Stomach (tissue), 9 donors: ENCODE data around the gene MERTK. TPM values are rescaled to one million over a fixed set of nuclear protein-coding genes. Genes with fewer than 3 reads are reported as not detected.
A peak's percentile ranks its signal among the peaks of the same experiment; 100 is the strongest.

Experiments
- DNase-seq, 2 donors: peaks; one replicate each; pipeline versions ENCODE4 v3.0.0 to v3.0.0-alpha.2; 2013 to 2019
- H3K27ac ChIP-seq, 5 donors: fragments of 200-600 bp in 4 of 5; sonication (generic) in 4 of 5; one replicate each; pipeline ENCODE4 v1.5.1; 2013 to 2019; ENCODE audit warnings: mild to moderate bottlenecking in 1 of 5, moderate library complexity in 1 of 5
- H3K27me3 ChIP-seq, 3 donors: fragments of 200-600 bp; sonication (generic); one replicate each; pipeline ENCODE4 v1.5.1; 2017 to 2019; ENCODE audit warnings: mixed run types in 1 of 3
- H3K36me3 ChIP-seq, 4 donors: fragments of 200-600 bp; sonication (generic); 1 replicate in 3 of 4; 2 replicates in 1 of 4; pipeline ENCODE4 v1.5.1; 2016 to 2019
- H3K4me1 ChIP-seq, 4 donors: fragments of 200-600 bp; sonication (generic); one replicate each; pipeline ENCODE4 v1.5.1; 2016 to 2019
- H3K4me3 ChIP-seq, 4 donors: fragments of 200-600 bp; sonication (generic) in 3 of 4; one replicate each; pipeline ENCODE4 v1.5.1; 2016 to 2019; ENCODE audit warnings: mild to moderate bottlenecking in 1 of 4
- H3K9me3 ChIP-seq, 4 donors: fragments of 200-600 bp; sonication (generic); one replicate each; pipeline ENCODE4 v1.5.1; 2016 to 2019
- EP300 ChIP-seq: sonication (generic); formaldehyde crosslinking; IDR thresholded peaks from one replicate; pipeline ENCODE4 v1.6.1; 2017; ENCODE audit warnings: antibody characterized with exemption
- POLR2A ChIP-seq, 4 donors: fragments of 450-650 bp; IDR thresholded peaks; one replicate each; pipeline ENCODE4 v1.6.1; 2016; ENCODE audit warnings: antibody characterized with exemption in 4 of 4, control low read depth in 2 of 4, mild to moderate bottlenecking in 1 of 4, moderate library complexity in 1 of 4
- POLR2AphosphoS5 ChIP-seq, 3 donors: sonication (generic); formaldehyde crosslinking; IDR thresholded peaks; one replicate each; pipeline ENCODE4 v1.6.1; 2016; ENCODE audit warnings: antibody characterized with exemption in 3 of 3
- WGBS, 5 donors: extraction: QIAGEN DNeasy Blood & Tissue Kit in 3 of 5; methylation state at CpG; one replicate each; pipeline versions ENCODE4 v1.1.5 to v1.1.7; 2013 to 2018; 5-methylcytosine and 5-hydroxymethylcytosine counted together
- intact Hi-C: fragments of 100-400 bp; cut with DNase I; formaldehyde crosslinking; loops from one replicate; pipeline ENCODE4 v1.15.1; 2023; ENCODE audit warnings: low total_unique reads
- polyA plus RNA-seq, 3 donors: library from polyadenylated mRNA; stranded (reverse); fragments of 200-250 nt; gene quantifications; one replicate each; pipeline ENCODE4 v1.2.3, GENCODE V29; 2013
- total RNA-seq, 5 donors: library from RNA; depleted of rRNA; stranded (reverse); fragments of >200 nt; gene quantifications; one replicate each; pipeline versions ENCODE4 v1.1.0 to v1.2.3, GENCODE V29; 2014 to 2016
- TF ChIP-seq, protein P1 (sequence below), 7 experiments: fragments of 450-650 bp in 4 of 7; fragments of 200-600 bp in 3 of 7; sonication (generic) in 3 of 7; IDR thresholded peaks; one replicate each; pipeline ENCODE4 v1.5.1; 2016 to 2019; ENCODE audit warnings: antibody characterized with exemption in 7 of 7, control low read depth in 2 of 7, mild to moderate bottlenecking in 1 of 7
- donor health status: healthy with polysubstance abuse.
- donor health status: Bipolar disorder and iron deficiency.
- donor health status: healthy.

MERTK gene
- total and polyA plus RNA-seq, 8 donors, result 3.9 to 21.8 (median 10.0) TPM

DNA sequence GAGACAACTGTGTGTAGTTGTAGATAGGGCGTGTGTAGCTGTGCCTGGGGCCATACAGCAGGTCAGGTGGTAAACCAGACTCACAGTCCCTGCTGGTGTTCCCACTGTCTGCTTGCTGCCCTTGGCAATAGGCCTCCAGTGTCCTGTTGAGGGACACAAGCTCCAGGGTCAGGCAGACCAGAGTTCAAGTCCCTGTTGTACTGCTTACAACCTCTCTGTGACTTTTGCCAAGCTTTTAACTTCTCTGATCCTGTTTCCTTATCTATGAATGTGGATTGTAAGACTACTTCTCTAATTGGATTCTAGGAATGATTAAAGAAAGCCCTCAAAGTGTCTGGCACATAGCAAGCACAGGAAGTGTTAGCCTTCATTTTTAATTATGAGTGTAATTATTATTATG is 68.6 kb downstream of the MERTK start:
- 78 to 90% (median 82%) methylated on average over 1 of the region's 1 CpG for WGBS, 5 donors
- Histone ChIP-seq H3K4me1 (no peaks in the 10 kb centered on the region), H3K27me3 (no peaks in the 10 kb centered on the region), H3K9me3 (no peaks in the 10 kb centered on the region), H3K36me3 (peaks cover 0 to 31% (median 24%) of the 10 kb centered on the region in 4 donors), H3K4me3 (no peak overlapping the region), H3K27ac (no peak overlapping the region)
- intact Hi-C loops, result no loop called here
- DNase-seq, result no peak
- TF ChIP-seq, protein P1, sequence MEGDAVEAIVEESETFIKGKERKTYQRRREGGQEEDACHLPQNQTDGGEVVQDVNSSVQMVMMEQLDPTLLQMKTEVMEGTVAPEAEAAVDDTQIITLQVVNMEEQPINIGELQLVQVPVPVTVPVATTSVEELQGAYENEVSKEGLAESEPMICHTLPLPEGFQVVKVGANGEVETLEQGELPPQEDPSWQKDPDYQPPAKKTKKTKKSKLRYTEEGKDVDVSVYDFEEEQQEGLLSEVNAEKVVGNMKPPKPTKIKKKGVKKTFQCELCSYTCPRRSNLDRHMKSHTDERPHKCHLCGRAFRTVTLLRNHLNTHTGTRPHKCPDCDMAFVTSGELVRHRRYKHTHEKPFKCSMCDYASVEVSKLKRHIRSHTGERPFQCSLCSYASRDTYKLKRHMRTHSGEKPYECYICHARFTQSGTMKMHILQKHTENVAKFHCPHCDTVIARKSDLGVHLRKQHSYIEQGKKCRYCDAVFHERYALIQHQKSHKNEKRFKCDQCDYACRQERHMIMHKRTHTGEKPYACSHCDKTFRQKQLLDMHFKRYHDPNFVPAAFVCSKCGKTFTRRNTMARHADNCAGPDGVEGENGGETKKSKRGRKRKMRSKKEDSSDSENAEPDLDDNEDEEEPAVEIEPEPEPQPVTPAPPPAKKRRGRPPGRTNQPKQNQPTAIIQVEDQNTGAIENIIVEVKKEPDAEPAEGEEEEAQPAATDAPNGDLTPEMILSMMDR (IDR thresholded peaks at IDR 0.05), result no peak
- TF ChIP-seq EP300 (no peak), POLR2AphosphoS5 (IDR thresholded peaks at IDR 0.05) (no peak), POLR2A (IDR thresholded peaks at IDR 0.05) (no peak)

DNA sequence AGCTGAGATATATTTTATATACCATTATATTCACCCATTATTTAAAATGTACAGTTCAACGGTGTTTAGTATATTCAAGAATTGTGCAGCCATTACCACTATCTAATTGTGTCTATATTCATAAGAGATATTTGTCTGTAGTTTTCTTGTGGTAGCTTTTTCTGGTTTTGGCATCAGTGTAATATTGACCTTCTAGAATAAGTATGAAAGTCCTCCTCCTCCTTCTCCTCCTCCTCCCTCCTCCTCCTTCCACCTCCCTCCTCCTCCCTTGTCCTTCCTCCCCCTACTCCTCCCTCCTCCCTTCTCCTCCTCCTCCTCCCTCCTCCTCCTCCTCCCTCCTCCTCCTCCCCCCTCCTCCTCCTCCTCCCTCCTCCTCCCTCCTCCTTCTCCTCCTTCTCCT is 72.0 kb downstream of the MERTK start:
- Histone ChIP-seq H3K36me3 (peaks cover 0 to 38% (median 26%) of the 10 kb centered on the region in 4 donors), H3K9me3 (no peaks in the 10 kb centered on the region), H3K4me3 (no peak overlapping the region), H3K4me1 (peaks cover 5 to 28% (median 13%) of the 10 kb centered on the region in 4 donors), H3K27me3 (no peaks in the 10 kb centered on the region), H3K27ac (no peak overlapping the region)
- no peak for TF ChIP-seq POLR2AphosphoS5 (IDR thresholded peaks at IDR 0.05)
- TF ChIP-seq, protein P1 (IDR thresholded peaks at IDR 0.05), result no peak
- TF ChIP-seq POLR2A (IDR thresholded peaks at IDR 0.05), result no peak
- TF ChIP-seq EP300, result no peak
- 69 to 89% (median 83%) methylated on average over 1 of the region's 1 CpG for WGBS, 5 donors
- intact Hi-C loops, result no loop called here
- DNase-seq, result no peak

DNA sequence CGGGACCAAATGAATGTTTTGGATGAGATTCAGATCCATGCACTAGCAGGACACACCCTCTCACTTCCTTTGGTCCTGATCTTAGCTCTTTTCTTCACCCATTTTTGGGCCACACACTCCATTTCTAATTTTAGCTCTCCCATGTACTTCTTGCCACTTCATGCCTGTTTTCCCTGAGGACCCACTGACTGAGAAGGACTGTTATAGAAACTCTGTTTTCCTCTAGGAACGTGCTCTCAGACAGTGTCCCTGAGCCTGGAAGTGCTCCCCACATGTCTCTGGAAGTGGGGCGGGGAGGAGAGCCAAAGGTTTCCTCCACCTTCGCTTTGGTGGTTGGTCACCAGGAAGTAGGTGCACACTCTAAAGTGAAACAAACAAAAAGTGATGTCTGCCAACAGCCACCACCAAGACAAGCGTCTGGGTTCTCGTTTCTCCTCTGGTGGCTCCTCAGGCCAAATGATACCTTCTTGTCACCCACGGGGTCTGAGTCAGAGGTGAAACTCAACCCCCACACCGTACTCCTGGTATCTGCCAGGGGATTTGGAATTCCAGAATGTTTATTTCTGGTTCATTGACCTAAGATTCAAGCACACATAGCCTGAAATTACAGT is 74.7 kb downstream of the MERTK start:
- Histone ChIP-seq H3K9me3 (no peaks in the 10 kb centered on the region), H3K4me1 (peaks cover 5 to 31% (median 13%) of the 10 kb centered on the region in 4 donors), H3K36me3 (peaks cover 5 to 50% (median 31%) of the 10 kb centered on the region in 4 donors), H3K27ac (peak overlapping the region in 4 of 5 donors; percentile 33 to 66 (median 58)), H3K4me3 (no peak overlapping the region), H3K27me3 (no peaks in the 10 kb centered on the region)
- intact Hi-C loops, result no loop called here
- 21 to 42% (median 30%) methylated on average over 7 to 8 of the region's 8 CpGs for WGBS, 5 donors
- DNase-seq, result peak; percentile 14 to 34
- no peak for TF ChIP-seq POLR2AphosphoS5 (IDR thresholded peaks at IDR 0.05)
- no peak for TF ChIP-seq POLR2A (IDR thresholded peaks at IDR 0.05)
- no peak for TF ChIP-seq EP300

DNA sequence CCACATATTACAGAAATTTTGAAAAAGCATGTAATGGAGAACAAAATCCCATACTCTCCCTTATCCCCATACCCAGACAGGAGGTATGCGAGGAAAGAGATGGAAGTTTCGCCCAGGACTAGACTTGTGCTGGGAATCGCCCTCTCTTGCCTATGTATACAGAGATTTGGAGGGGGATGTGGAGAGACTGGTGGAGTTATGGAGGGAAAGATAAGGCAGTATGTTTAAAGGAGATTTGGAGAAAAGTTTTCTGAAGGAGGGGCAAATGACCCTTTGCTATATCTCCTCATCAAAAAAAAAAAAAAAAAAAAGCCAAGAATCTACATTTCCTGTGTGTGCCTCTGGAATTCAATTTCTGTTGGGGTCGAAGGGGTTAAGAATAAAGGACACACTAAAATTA is 75.3 kb downstream of the MERTK start:
- Histone ChIP-seq H3K27ac (peak overlapping the region in 3 of 5 donors; percentile 33 to 66 (median 56)), H3K9me3 (no peaks in the 10 kb centered on the region), H3K36me3 (peaks cover 5 to 46% (median 25%) of the 10 kb centered on the region in 4 donors), H3K27me3 (no peaks in the 10 kb centered on the region), H3K4me1 (peaks cover 5 to 31% (median 13%) of the 10 kb centered on the region in 4 donors), H3K4me3 (no peak overlapping the region)
- no peak for DNase-seq
- no peak for TF ChIP-seq POLR2A (IDR thresholded peaks at IDR 0.05)
- TF ChIP-seq, protein P1 (IDR thresholded peaks at IDR 0.05), result no peak
- TF ChIP-seq POLR2AphosphoS5 (IDR thresholded peaks at IDR 0.05), result no peak
- no peak for TF ChIP-seq EP300
- 66 to 87% (median 75%) methylated on average over 4 of the region's 4 CpGs for WGBS, 5 donors
- intact Hi-C loops, result no loop called here

DNA sequence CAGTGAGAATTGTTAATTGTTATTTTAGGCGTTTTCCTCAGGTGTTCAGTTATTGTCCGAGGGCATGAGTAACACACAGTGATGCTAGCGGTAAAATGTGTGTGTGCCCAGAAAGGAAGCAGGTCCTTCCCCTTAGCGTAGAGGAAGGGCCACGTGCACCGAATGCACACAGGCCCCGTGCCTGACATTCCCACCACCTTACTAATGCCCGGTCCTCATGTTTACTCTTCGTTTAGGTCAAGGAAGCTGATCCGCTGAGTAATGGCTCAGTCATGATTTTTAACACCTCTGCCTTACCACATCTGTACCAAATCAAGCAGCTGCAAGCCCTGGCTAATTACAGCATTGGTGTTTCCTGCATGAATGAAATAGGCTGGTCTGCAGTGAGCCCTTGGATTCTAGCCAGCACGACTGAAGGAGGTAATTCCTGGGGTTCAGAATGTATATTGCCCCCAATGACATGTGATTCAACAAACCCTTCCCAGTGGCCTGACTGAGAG is 76.7 kb downstream of the MERTK start:
- H3K4me1 ChIP-seq, result peaks cover 5 to 31% (median 13%) of the 10 kb centered on the region in 4 donors
- peak overlapping the region in 3 of 5 donors; percentile 26 to 66 (median 45) for H3K27ac ChIP-seq
- TF ChIP-seq EP300 (no peak), POLR2AphosphoS5 (IDR thresholded peaks at IDR 0.05) (peak; percentile 20 to 89 (median 33))
- no peak overlapping the region for H3K4me3 ChIP-seq
- no peaks in the 10 kb centered on the region for H3K9me3 ChIP-seq
- peaks cover 5 to 32% (median 19%) of the 10 kb centered on the region in 4 donors for H3K36me3 ChIP-seq
- peak; percentile 61 to 72 for DNase-seq
- WGBS, 5 donors, result 36 to 46% (median 40%) methylated on average over 11 of the region's 11 CpGs
- no peaks in the 10 kb centered on the region for H3K27me3 ChIP-seq
- intact Hi-C loops, result no loop called here
